NCI-H2029 treated with DMSO at 0.1 percent for 48 hours (cell line): ENCODE results near the gene RAB40B.
A peak's percentile ranks its signal among the peaks of the same experiment; 100 is the strongest.

ENCODE experiments used
- DNase-seq: peaks from one replicate; lab custom pipeline; 2025; lab: John Stamatoyannopoulos, UW

RAB40B gene

DNA sequence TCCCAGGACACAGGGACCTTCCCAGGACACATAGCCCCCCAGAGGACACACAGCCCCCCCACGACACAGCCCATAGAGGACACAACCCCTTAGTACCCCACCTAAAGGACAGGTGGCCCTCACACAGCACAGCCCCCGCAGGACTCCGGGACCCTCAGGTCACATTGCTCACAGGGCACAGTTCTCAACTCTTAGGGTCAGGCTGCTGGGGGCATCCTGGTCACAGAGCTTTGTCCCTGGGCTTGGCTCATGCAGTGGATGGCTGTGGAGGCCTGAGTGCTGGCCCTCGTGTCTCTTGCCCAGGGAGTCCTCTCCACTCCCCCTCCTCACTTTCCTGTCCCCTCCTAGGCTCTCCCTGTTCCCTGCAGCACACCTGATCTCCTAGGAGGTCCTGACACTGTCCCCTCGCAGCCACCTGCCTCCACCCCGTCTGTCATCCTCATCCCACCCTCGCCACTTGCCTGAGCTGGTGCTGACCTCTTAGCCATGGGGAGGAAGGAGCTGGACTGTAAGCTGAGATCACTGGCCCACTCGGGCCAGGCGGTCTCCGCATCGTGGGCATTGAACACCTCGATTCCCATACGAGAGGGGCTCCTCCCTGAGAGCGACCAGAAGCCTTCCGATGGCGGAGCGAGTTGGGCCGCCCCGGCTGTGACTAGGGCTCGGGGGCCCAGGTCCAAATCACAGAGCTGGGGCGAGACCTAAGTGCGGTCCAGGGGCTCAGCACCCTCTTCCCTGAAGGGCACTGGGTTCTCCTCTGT is 48.8 kb downstream of the RAB40B start:
- no peak for DNase-seq

DNA sequence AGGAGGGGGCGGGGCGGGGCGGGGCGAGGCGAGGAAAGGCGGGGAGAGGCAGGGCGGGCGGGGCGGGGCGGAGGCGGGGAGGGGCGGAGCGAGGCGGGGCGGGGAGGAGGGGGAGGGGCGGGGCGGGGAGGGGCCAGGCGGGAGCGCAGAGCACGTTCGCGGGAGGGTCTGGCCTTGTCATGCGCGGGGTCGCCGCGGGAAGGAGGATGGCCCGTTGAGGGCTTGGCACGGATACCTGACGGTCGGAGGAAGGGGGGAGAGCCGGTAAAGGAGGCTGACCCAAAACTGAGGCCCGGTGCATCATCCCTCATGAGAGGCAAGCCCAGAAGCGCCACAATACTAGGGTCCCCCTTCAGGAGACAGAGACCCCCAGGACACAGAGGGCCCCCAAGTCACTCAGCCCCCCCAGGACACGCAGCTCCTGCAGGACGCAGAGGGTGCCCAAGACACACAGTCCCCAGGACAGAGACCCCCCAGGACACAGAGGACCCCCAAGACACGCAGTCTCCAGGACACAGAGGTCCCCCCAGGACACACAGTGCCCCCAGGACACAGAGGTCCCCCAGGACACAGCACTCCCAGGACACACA is 49.7 kb downstream of the RAB40B start:
- DNase-seq, result no peak

DNA sequence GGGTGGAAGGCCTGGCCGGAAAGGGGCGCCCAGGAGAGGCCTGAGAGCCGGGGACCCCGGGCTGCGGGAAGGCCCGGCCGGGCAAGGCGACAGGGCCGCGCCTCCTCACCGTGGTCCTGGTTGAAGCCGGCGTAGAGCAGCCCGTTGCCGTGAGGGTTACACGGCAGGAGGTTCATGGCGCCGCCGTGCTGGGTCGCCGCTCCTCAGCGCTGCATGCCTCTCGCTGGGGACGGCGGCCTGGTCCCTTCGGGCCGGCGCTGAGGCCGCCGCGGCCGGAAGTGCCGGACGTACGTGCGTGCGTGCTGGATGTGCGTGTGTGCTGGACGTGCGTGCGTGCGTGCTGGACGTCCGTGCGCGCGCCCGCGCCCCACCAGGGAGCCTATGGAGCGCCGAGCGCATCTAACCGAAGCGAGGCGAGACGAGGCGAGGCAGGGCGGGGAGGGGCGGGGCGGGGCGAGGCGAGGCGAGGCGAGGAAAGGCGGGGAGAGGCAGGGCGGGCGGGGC is 50.3 kb downstream of the RAB40B start, which contains the start of gene WDR45B:
Gene WDR45B (minus strand): TSS at position 280 of the 504 bp plus-strand sequence. CDS start 104 bp downstream, at position 176.
- peak; percentile 10 for DNase-seq

DNA sequence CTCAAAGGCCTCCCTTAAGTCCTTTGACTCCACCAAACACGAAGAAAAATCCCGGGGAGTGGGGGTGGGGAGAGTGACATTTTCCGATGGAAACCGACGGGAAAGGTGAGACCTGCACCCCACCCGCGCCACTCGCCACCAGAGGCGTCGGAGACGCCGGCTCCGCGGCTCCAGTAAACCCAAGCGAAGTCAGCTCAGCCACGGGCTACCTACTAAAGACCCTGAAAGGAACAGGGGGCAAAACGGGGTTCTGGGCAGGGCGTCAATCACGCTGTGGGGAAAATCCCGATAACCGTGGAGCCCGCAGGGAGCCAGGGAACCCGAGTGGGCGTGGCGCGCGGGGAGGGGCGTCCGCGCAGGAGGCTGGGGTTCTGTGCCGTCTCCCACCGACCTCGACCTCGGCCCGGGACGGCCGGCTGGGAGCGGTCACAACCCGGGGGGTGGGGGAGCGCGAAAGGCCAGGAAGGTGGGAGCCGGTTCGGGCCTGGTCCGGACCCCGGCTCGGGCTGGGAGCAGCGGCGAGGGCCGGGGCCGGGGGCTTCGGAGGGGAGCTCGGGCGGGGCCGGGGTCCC is 50.8 kb downstream of the RAB40B start:
- no peak for DNase-seq

DNA sequence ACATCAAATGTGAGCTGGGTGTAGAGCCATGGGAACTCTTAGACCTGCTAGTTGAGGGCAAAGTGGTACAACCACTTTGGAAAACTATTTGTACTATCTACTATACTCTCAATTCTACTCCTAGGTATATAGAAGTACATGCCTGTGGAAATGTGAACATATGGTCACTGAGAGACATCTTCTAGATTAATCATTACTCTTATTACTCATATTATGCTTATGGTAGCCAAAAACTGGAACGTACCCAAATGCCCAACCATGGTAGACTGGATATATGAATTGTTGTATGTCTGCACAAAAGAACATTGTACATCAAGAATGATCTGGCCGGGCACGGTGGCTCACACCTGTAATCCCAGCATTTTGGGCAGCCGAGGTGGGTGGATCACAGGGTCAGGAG is 53.0 kb downstream of the RAB40B start:
- no peak for DNase-seq

DNA sequence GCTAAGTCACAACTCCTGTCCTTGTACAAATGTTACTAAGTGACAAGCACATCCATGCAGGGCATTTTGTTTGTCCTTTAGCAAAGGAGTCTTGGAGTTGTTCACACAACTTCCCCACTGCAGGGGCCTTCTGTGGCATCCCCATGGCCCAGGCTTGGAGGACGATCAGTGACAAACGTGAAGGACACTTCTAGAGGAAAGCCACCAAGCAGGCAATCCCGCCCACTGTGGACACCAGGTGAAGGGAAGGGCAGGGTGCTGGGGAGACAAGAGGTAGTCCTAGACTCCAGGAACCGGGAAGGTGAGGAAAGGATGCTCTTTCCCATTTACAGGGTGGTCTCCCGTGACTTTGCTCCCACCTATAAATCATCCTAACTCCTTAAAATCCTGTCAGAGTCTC is 54.4 kb downstream of the RAB40B start:
- DNase-seq, result no peak

DNA sequence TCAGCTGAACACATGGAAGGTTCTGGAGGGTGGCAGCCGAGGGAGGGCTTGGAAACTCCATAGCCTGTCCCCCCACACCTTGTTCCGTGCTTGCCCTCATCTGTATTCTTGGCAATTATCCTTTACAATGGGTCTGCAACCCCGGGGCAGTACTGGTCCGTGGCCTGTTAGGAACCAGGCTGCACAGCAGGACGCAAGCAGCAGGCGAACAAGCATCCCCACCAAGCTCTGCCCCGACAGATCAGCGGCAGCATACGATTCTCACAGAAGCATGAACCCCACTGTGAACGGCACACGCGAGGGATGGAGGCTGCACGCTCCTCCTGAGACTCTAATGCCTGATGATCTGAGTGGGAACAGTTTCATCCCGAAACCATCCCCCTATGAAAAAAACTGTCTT is 56.5 kb downstream of the RAB40B start:
- DNase-seq, result no peak

DNA sequence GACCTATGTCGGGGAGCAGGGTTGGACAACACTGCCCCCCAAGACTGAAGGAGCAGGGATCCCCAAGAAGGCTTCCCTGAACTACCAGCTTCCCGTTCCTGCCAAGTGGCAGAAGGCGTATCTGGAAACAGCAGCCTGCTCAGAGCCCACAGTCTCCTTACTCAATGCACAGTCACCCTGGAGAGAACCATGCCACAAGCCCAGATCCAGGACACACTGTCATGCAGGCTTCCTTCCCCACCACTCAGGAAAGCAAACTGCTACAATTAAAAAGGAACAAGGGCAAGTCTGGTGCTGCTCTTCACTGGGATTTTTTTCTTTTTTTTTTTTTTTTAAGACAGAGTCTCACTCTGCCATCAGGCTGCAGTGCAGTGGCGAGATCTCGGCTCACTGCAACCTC is 58.5 kb downstream of the RAB40B start:
- DNase-seq, result no peak

DNA sequence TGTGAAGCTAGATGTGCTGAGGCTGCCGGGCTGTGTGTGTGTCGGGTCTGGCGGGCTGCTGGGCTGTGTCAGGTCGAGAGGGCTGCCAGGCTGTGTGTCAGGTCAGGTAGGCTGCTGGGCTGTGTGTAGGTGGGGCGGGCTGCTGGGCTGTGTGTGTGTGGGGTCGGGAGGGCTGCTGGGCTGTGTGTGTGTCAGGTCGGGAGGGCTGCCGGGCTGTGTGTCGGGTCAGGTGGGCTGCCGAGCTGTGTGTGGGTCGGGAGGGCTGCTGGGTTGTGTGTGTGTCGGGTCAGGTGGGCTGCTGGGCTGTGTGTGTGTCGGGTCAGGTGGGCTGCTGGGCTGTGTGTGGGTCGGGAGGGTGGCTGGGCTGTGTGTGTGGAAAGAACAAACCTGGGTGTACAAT is 58.9 kb downstream of the RAB40B start:
- no peak for DNase-seq

DNA sequence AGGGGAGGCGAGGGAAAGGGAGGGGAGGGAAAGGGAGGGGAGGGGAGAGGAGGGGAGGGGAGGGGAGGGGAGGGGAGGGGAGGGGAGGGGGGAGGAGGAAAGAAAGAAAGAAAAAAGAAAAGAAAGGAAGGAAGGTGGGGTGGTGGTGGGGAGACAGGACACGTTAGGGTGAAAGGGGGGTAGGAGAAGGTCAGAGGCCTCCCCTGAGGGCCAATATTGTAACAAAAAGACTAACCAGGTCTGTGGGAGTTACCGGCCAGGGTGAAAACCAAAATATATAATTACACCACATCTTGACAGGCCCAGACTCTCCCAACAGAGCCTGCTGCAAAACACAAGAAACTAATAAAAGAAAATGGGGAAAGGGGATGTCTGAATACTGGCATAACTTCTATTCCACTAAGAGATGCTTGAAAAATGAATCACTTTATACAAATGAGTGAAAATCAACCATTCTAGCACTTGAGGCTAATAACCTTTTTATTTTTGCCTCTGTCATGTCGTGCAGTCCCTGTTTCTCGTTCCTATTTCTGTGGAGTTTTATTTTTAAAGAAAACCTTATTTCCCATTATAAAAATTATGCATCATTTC is 60.2 kb downstream of the RAB40B start:
- no peak for DNase-seq

DNA sequence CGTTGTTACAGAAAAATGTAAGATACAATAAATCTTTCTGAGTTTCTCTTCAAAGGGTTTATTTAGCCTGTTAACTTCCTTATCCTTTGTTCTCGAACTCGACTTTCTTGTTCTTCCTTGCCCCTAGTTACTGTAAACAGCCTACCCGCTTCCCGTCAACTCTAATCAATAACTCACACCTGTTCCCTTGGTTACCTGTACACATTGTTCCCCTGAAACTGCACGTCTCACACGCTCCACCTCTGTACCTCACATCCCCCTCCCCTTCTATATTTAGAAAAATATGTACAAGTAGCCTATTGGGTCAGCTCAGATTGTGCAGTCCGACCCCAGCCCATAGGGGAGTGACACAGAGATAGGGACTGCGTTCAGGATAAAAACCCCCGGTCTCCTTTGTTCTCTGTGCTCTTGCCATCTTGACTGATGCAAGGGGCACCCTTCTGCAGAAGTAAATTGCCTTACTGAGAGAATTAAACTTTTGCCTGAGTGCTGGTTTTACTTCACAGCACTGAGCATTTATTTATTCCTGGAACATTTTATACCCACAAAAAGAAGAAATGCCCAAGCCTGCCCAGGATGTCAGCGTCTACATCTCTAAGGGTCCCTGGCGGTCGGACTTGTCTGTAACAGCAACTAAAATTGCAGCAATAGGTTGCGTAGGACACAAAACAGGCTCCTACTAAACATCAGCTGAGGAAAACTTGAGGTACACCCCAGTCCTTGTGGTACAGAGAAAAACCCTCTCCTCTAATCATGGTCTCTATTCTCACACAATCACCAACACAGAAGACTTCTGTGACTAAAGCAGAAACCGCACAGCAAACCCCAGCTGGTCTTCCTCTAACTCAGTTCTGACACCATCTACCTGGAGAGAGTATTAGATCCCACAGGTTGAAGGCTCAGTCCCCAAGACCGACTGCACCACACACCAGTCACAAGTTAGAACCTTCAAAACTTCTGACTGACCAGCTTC is 61.6 kb downstream of the RAB40B start:
- DNase-seq, result peak; percentile 12

DNA sequence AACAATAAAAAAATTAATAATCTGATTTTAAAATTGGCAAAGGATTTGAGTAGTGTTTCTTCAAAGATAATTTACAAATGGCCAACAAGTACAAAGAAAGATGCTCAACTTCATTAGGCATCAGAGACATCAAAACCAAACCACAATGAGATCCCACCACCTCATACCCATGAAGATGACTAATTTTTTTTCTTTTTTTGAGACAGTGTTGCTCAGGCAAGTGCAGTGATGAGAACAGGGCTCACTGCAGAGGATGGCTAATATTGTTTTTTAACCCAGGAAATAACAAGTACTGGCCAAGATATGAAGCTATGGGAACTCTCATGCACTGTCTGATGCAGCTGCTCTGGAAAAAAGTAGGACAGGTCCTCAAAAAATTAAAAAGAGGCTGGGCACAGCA is 65.2 kb downstream of the RAB40B start:
- DNase-seq, result no peak

DNA sequence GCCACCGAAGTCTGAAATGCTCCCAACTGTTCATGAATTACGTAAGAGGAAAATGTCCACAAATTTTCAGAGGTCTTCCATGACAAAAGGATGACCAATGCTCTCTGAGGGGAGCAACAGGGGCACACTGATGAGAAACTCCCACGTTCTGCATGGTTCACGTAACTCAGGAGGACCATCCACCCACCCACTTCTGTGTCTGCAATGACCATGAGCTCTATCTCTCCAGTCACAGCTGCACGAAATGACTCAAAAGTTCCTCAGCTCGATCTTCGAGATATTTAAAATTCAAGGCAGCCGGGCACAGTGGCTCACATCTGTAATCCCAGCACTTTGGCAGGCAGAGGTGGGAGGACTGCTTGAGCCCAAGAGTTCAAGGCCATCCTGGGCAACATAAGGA is 66.0 kb downstream of the RAB40B start:
- DNase-seq, result no peak

DNA sequence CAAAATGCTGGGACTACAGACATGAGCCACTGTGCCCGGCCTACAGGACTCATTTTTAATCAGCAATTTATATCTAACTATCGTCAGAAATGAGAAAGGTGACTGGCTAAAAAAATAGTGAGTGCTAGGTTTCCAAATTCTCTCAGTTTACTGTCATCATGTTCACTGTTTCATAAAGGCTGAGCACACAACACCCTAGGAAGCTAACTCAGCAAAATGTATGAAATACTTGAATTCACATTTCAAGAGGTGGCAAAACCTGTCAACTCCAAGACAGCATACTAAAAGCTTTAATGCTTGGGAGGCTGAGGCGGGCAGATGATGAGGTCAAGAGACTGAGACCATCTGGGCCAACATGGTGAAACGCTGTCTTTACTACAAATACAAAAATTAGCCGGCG is 67.0 kb downstream of the RAB40B start:
- DNase-seq, result no peak

DNA sequence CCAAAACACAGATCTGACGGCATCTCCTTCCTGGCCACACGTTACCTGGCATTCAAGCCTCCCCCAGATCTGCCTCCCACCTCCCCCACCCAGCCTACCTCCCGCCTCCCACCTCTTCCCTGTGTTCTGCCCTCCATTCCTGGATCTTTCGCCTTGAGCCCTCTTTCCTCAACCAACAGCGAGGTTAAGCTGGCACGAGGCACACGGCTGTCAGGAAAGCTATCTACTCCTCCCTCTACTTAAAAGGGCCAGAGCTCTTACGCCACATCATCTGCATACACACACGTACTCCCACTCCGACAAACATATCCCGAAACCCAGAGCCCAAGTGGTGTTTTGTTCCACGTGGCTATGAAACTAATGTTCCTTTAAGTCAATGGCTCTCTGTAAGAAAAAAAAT is 68.3 kb downstream of the RAB40B start:
- no peak for DNase-seq

DNA sequence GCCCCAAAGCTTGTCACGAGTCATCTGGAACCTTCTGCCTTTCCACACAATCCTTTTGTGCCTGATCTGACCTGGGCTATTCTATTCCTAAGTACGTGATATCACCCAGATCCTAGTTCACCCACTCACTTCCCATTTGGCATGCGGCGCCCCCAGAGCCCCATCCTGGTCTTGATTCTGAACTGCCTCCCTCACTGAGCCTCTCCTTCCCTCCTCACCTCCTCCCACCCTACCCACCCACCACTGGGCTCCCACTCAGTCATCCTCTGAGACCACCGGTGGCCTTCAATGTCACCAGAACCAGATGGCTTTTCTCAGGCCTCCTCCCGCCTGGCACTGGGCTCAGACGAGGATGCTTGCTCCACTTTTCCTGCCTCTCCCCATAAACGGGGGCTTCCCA is 68.8 kb downstream of the RAB40B start:
- no peak for DNase-seq

DNA sequence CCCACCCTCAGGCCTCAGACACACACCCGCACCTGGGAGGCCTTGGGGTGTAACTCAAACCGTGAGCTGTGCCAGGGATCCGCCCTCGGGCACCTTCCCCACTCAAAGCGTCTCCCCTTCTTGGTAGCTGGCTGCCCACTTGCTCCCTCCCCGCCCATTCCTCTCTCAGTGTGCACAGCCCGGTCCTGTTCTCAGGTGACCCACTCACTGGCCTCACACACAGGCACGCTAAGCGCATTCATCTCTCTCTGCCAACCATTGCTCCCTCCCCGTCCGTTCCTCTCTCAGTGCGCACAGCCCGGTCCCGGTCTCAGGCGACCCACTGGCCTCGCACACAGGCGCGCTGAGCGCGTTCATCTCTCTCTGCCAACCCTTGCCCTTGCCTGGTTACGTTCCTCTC is 71.1 kb downstream of the RAB40B start:
- DNase-seq, result no peak

DNA sequence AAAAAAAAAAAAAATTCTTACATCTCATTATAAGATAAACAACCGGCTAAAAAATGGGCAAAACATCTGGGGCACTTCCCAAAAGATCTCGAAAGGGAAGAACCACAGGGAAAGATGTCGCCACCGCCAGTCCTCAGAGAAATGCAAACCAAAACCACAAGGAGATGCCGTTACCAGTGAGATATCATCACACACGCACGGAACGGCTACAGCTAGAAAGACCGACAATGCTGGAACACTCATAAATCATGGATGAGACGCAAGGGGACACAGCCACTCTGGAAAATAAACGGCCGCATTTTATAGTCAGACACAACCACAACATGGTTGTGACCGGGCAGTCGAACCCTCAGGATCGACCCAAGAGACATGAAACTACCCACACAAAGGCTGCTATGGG is 74.8 kb downstream of the RAB40B start:
- DNase-seq, result no peak

DNA sequence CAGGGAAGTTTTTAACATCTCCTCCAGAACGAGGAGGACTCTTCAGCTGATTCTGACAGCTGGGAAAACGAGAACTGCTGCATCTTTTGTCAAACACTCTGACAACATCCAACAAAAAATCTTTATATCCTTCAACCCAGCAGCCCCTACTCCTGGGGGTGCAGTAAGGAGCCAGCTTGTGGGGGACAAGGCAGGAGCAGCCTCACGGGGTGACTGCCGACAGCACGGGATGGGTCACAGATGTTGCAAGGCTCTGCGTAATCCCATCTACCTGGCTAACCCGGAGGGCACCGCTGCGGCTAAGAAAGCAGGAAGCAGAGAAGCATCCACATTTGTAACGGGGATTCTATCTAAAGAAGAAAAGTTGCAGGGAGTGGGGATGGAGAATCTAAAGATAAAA is 78.9 kb downstream of the RAB40B start:
- DNase-seq, result no peak

DNA sequence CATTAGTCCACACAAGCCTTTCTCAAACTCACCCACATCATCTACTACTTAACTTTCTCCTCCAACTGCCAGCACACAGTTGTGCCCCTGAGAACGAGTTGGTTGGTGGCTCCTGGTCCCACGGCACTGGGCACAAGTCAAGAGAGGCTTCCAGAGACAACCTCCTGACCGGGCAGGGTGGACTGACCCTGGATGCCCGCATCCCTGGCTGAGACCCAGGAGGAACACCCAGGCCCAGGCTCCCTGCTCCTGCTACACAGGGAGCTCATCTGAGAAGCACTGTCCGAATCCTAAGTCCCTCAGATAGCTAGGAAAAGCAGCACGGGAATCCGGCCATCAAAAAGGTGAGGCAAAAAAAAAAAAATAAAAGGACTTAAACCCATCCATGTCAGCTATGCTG is 79.3 kb downstream of the RAB40B start:
- DNase-seq, result no peak

DNA sequence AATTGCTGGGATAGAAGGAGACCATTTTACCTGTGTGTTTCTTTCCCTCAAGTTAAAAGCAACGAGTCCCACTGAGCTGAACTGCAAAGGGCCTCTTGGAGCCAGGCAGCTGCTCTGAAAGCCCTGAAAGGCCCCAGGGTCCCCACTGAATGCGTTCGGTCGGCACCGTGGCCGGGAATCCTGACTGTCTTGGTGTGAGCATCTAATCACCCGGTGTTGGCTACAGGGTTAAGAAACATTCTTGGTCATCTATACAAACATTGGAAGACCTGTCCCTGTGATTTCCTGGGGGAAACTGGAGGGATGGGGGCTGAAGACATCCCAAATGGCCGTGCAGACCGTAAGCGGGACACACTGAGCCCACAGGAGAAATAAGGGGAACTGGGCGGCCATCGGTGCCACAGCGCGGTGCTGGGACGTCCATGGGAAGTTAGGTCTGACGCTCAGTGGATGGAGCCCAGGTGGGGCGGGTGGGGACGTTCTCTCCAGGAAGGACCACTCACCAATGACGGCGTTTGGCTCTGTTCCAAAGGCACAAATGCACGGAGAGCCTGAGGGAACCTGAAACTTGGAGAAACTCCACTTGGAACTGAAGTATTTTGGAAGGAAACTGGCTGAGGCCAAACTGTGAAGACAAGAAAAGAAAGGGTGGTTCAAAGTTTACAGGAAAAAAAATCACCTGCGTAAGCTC is 82.3 kb downstream of the RAB40B start:
- no peak for DNase-seq
